Cardiac septum (tissue), 1 donor: Measurements from ENCODE around the gene APOBEC2. TPM values are rescaled to one million over a fixed set of nuclear protein-coding genes. Genes with fewer than 3 reads are reported as not detected.

Experiments used
- DNase-seq: peaks from one replicate; pipeline ENCODE4 v3.0.0-alpha.2; 2020; ENCODE audit warnings: low spot score
- intact Hi-C: fragments of 100-400 bp; cut with DNase I; formaldehyde crosslinking; loops from one replicate; pipeline ENCODE4 v1.14.0; 2022
- total RNA-seq: library from RNA; stranded (reverse); fragmentation: NEBNext Ultra II Directional; extraction: Animal tissue kit (Norgen Biotek cat#: 25700); gene quantifications from one replicate; pipeline ENCODE4 v1.2.1, GENCODE V29; 2021
- donor health status: DM: no; HTN: no; CAD: no.

The APOBEC2 gene
- total RNA-seq, 1 donor from 2014 or later = 174 TPM

GRCh38 chr6:41054511-41054910 is 1.5 kb downstream of the APOBEC2 start:
- intact Hi-C loops = no loop called here
- no peak for DNase-seq

- intact Hi-C loops = no loop called here
- no peak for DNase-seq
Observed at GRCh38 chr6:41055149-41055548, 2.1 kb downstream of the APOBEC2 start.

GRCh38 chr6:41056768-41057490 is 3.9 kb downstream of the APOBEC2 start:
- DNase-seq = peak; percentile 57
- intact Hi-C loops = no loop called here

GRCh38 chr6:41058783-41059181 is 5.8 kb downstream of the APOBEC2 start:
- DNase-seq = no peak
- intact Hi-C loops = no loop called here

- no peak for DNase-seq
Observed at GRCh38 chr6:41059556-41059955, 6.6 kb downstream of the APOBEC2 start.

GRCh38 chr6:41061196-41061726 is 8.3 kb downstream of the APOBEC2 start:
- intact Hi-C loops = no loop called here
- DNase-seq = peak; percentile 74

More at GRCh38 chr6:41059556-41059955, 6.6 kb downstream of the APOBEC2 start:
- intact Hi-C loops = no loop called here

- no peak for DNase-seq
- intact Hi-C loops = no loop called here
Observed at GRCh38 chr6:41062056-41062455, 9.1 kb downstream of the APOBEC2 start.

GRCh38 chr6:41063884-41064285 is 10.9 kb downstream of the APOBEC2 start:
- intact Hi-C loops = no loop called here

GRCh38 chr6:41064841-41065240 is 11.8 kb downstream of the APOBEC2 start:
- intact Hi-C loops = loop anchor here (5.0 kb wide), 2 partner anchors 63 to 168 kb away; no protein-coding TSS in a partner anchor
- no peak for DNase-seq

More at GRCh38 chr6:41063884-41064285, 10.9 kb downstream of the APOBEC2 start:
- DNase-seq = no peak

GRCh38 chr6:41065550-41066026 is 12.6 kb downstream of the APOBEC2 start:
- intact Hi-C loops = loop anchor here (5.0 kb wide), 2 partner anchors 63 to 168 kb away; no protein-coding TSS in a partner anchor
- DNase-seq = no peak

- intact Hi-C loops = loop anchor here (5.0 kb wide), 2 partner anchors 65 to 170 kb away; no protein-coding TSS in a partner anchor
Observed at GRCh38 chr6:41066867-41067304, 13.9 kb downstream of the APOBEC2 start.

GRCh38 chr6:41071501-41071922 is 18.5 kb downstream of the APOBEC2 start:
- intact Hi-C loops = loop anchor here (2.0 kb wide), 1 partner anchor 43 kb away; no protein-coding TSS in a partner anchor
- peak; percentile 91 for DNase-seq

More at GRCh38 chr6:41066867-41067304, 13.9 kb downstream of the APOBEC2 start:
- peak; percentile 85 for DNase-seq

GRCh38 chr6:41071923-41072835 is 19.2 kb downstream of the APOBEC2 start, which contains the start of gene OARD1:
Gene OARD1 (minus strand): TSS chr6:41072356. CDS start chr6:41071634, 722 bp downstream.
- DNase-seq = peak; percentile 99
- intact Hi-C loops = loop anchor here (1.0 to 2.0 kb wide), 2 partner anchors 19 to 43 kb away; partner anchors contain the start of gene APOBEC2

GRCh38 chr6:41072836-41073202 is 19.8 kb downstream of the APOBEC2 start, which contains the start of gene NFYA:
Gene NFYA (plus strand): TSS chr6:41072974. CDS start chr6:41079090, 6,116 bp downstream.
- peak; percentile 100 for DNase-seq
- intact Hi-C loops = loop anchor here (1.0 kb wide), 1 partner anchor 20 kb away; the partner anchor contains the start of gene APOBEC2

GRCh38 chr6:41073203-41073967 is 20.4 kb downstream of the APOBEC2 start:
- DNase-seq = peak; percentile 95
- intact Hi-C loops = no loop called here

GRCh38 chr6:41073968-41074691 is 21.1 kb downstream of the APOBEC2 start:
- no peak for DNase-seq
- intact Hi-C loops = no loop called here

GRCh38 chr6:41074692-41075436 is 21.9 kb downstream of the APOBEC2 start:
- intact Hi-C loops = no loop called here
- DNase-seq = no peak
